GM19395 (cell line): ENCODE measurements around the gene CRTAC1.

Experiments used
- ATAC-seq: cut with Tn5 transposase; IDR thresholded peaks from one replicate; pipeline ENCODE4 v1.9.1; 2021; ENCODE audit warnings: mild to moderate bottlenecking, moderate library complexity; ENCODE audit not compliant: unreplicated experiment

CRTAC1 gene

GRCh38 chr10:98030991-98031431 is 590 bp upstream of the CRTAC1 start:
- no peak for ATAC-seq

- no peak for ATAC-seq
Measured at GRCh38 chr10:98029149-98030092, 1.0 kb downstream of the CRTAC1 start.

- peak; percentile 69 for ATAC-seq
Measured at GRCh38 chr10:98028168-98028770, 2.2 kb downstream of the CRTAC1 start.

- ATAC-seq, result no peak
Measured at GRCh38 chr10:98023024-98023423, 7.4 kb downstream of the CRTAC1 start.

- no peak for ATAC-seq
Measured at GRCh38 chr10:98020784-98021183, 9.6 kb downstream of the CRTAC1 start.

GRCh38 chr10:98020254-98020653 is 10.2 kb downstream of the CRTAC1 start:
- no peak for ATAC-seq

GRCh38 chr10:98019784-98020183 is 10.6 kb downstream of the CRTAC1 start:
- no peak for ATAC-seq

GRCh38 chr10:98016772-98017475 is 13.5 kb downstream of the CRTAC1 start:
- no peak for ATAC-seq

GRCh38 chr10:98013776-98014175 is 16.6 kb downstream of the CRTAC1 start:
- no peak for ATAC-seq

GRCh38 chr10:98013122-98013521 is 17.3 kb downstream of the CRTAC1 start:
- no peak for ATAC-seq

GRCh38 chr10:98012644-98013043 is 17.8 kb downstream of the CRTAC1 start:
- ATAC-seq, result no peak

GRCh38 chr10:98010939-98011685 is 19.3 kb downstream of the CRTAC1 start:
- no peak for ATAC-seq

- ATAC-seq, result no peak
Measured at GRCh38 chr10:98006266-98006665, 24.2 kb downstream of the CRTAC1 start.

GRCh38 chr10:98001736-98002135 is 28.7 kb downstream of the CRTAC1 start:
- ATAC-seq, result no peak

- no peak for ATAC-seq
Measured at GRCh38 chr10:98000346-98000745, 30.1 kb downstream of the CRTAC1 start.

GRCh38 chr10:97999923-98000248 is 30.5 kb downstream of the CRTAC1 start:
- ATAC-seq, result no peak

GRCh38 chr10:97999066-97999922 is 31.1 kb downstream of the CRTAC1 start:
- no peak for ATAC-seq

GRCh38 chr10:97991871-97992270 is 38.5 kb downstream of the CRTAC1 start:
- ATAC-seq, result no peak

- ATAC-seq, result no peak
Measured at GRCh38 chr10:97981816-97982215, 48.6 kb downstream of the CRTAC1 start.

GRCh38 chr10:97977673-97978072 is 52.7 kb downstream of the CRTAC1 start:
- no peak for ATAC-seq
